IMR-90 (cell line): Measurements from ENCODE around the gene SLC4A9. TPM values are rescaled to one million over a fixed set of nuclear protein-coding genes. Genes with fewer than 3 reads are reported as not detected.

Experiments used
- ATAC-seq: fragments of 200-7000 bp; cut with Tn5 transposase; 2 replicates; pipeline ENCODE4 v1.9.1; 2020; ENCODE audit warnings: low read depth, mild to moderate bottlenecking, moderate library complexity
- BruUV-seq: library from RNA; stranded (reverse); fragments of 400-500 nt; replicated peaks from 2 replicates; lab custom pipeline; 2021; lab: Mats Ljungman, UMichigan
- CTCF ChIA-PET: fragments of 300-600 bp; formaldehyde crosslinking; extraction: SDS; loops from one replicate; lab custom pipeline; 2021; ENCODE audit warnings: antibody characterized with exemption; lab: Yijun Ruan, JAX
- POLR2A ChIA-PET: fragments of 300-600 bp; sonication (Branson Sonifier 250); formaldehyde crosslinking; loops from one replicate; lab custom pipeline; 2022; ENCODE audit warnings: antibody characterized with exemption; ENCODE audit not compliant: unreplicated experiment; lab: Charles Lee
- DNase-seq: peaks from one replicate; pipeline ENCODE4 v3.0.0; 2013
- H2AFZ ChIP-seq: replicated peaks from 2 replicates; pipeline ENCODE3; 2013; ENCODE audit warnings: low read length, mild to moderate bottlenecking; ENCODE audit not compliant: poor library complexity
- H2AK5ac ChIP-seq: 2 replicates; pipeline ENCODE4 v1.6.1; 2013; ENCODE audit warnings: low read depth, low read length, inconsistent platforms
- H2AK9ac ChIP-seq: replicated peaks from 2 replicates; pipeline ENCODE3; 2013; ENCODE audit warnings: mild to moderate bottlenecking, low read depth, low read length, moderate library complexity; ENCODE audit not compliant: poor library complexity
- H2BK120ac ChIP-seq: 2 replicates; pipeline ENCODE4 v1.6.1; 2013; ENCODE audit warnings: low read depth, low read length, inconsistent platforms
- H2BK15ac ChIP-seq: 3 replicates; pipeline ENCODE4 v1.6.1; 2013; ENCODE audit warnings: low read depth, low read length, inconsistent platforms
- H2BK20ac ChIP-seq: 2 replicates; pipeline ENCODE4 v1.6.1; 2013; ENCODE audit warnings: low read depth, mild to moderate bottlenecking, inconsistent platforms, low read length, moderate library complexity
- H2BK5ac ChIP-seq: 2 replicates; pipeline ENCODE4 v1.6.1; 2013; ENCODE audit warnings: mild to moderate bottlenecking, low read depth, low read length, inconsistent platforms; ENCODE audit not compliant: poor library complexity, severe bottlenecking
- H3K14ac ChIP-seq: replicated peaks from 2 replicates; pipeline ENCODE4 v1.6.1; 2013; ENCODE audit warnings: low read depth, low read length, inconsistent platforms
- H3K18ac ChIP-seq: 2 replicates; pipeline ENCODE4 v1.6.1; 2013; ENCODE audit warnings: low read depth, low read length, control low read depth
- H3K23ac ChIP-seq: 2 replicates; pipeline ENCODE4 v1.6.1; 2013; ENCODE audit warnings: low read depth, low read length, inconsistent platforms
- H3K27ac ChIP-seq: 2 replicates; pipeline ENCODE4 v1.5.1; 2013; ENCODE audit warnings: mild to moderate bottlenecking, control low read depth, low read length; ENCODE audit not compliant: insufficient read depth
- H3K27me3 ChIP-seq: 2 replicates; pipeline ENCODE4 v1.6.1; 2013; ENCODE audit warnings: low read length; ENCODE audit not compliant: control insufficient read depth, insufficient read depth
- H3K36me3 ChIP-seq: 2 replicates; pipeline ENCODE4 v1.6.1; 2013; ENCODE audit warnings: low read length, mixed read lengths; ENCODE audit not compliant: control insufficient read depth, insufficient read depth
- H3K4ac ChIP-seq: 2 replicates; pipeline ENCODE4 v1.6.1; 2013; ENCODE audit warnings: low read depth, low read length, inconsistent platforms
- H3K4me1 ChIP-seq: 2 replicates; pipeline ENCODE4 v1.6.1; 2013; ENCODE audit warnings: low read length, mixed read lengths; ENCODE audit not compliant: control insufficient read depth, insufficient read depth
- H3K4me2 ChIP-seq: 2 replicates; pipeline ENCODE4 v1.6.1; 2013; ENCODE audit warnings: low read depth, mild to moderate bottlenecking, control low read depth, low read length, moderate library complexity
- H3K4me3 ChIP-seq: 2 replicates; pipeline ENCODE4 v1.5.1; 2013; ENCODE audit warnings: low read depth, mild to moderate bottlenecking, control low read depth, low read length, moderate library complexity; ENCODE audit not compliant: insufficient read depth
- H3K56ac ChIP-seq: 2 replicates; pipeline ENCODE4 v1.6.1; 2013; ENCODE audit warnings: low read length, inconsistent platforms; ENCODE audit not compliant: insufficient read depth; ENCODE audit errors: extremely low read depth
- H3K79me1 ChIP-seq, 2 experiments: 2 replicates each; pipeline ENCODE4 v1.6.1; 2013; ENCODE audit warnings: low read length in 2 of 2, inconsistent platforms in 1 of 2, low read depth in 1 of 2
- H3K9ac ChIP-seq: 2 replicates; pipeline ENCODE4 v1.6.1; 2013; ENCODE audit warnings: low read depth, low read length, control low read depth
- H3K9me1 ChIP-seq: 2 replicates; pipeline ENCODE4 v1.6.1; 2013; ENCODE audit warnings: low read length, inconsistent platforms; ENCODE audit not compliant: insufficient read depth
- H3K9me3 ChIP-seq: 2 replicates; pipeline ENCODE4 v1.6.1; 2013; ENCODE audit warnings: low read length; ENCODE audit not compliant: control insufficient read depth, insufficient read depth
- H4K20me1 ChIP-seq: 2 replicates; pipeline ENCODE4 v1.6.1; 2013; ENCODE audit warnings: low read length, inconsistent platforms; ENCODE audit not compliant: insufficient read depth
- H4K5ac ChIP-seq: 2 replicates; pipeline ENCODE4 v1.6.1; 2013; ENCODE audit warnings: mild to moderate bottlenecking, low read depth, low read length, control low read depth
- H4K8ac ChIP-seq, 2 experiments: 2 replicates each; pipeline ENCODE4 v1.6.1; 2013; ENCODE audit warnings: low read depth in 2 of 2, low read length in 2 of 2, control low read depth in 1 of 2, inconsistent platforms in 1 of 2
- H4K91ac ChIP-seq: 2 replicates; pipeline ENCODE4 v1.6.1; 2013; ENCODE audit warnings: low read depth, low read length, inconsistent platforms; ENCODE audit not compliant: insufficient read depth
- CHD1 ChIP-seq: IDR thresholded peaks from 2 replicates; pipeline ENCODE4 v1.6.1; 2012; ENCODE audit warnings: low read depth, low read length, improper control_type of control experiment
- CTCF ChIP-seq: conservative IDR thresholded peaks from 2 replicates; pipeline ENCODE4 v1.5.1; 2012; ENCODE audit warnings: mild to moderate bottlenecking, low read depth, low read length, improper control_type of control experiment
- FOS ChIP-seq: fragments of 150-350 bp; IDR thresholded peaks from 2 replicates; pipeline ENCODE4 v1.6.1; 2016; ENCODE audit warnings: low read depth, low read length
- MXI1 ChIP-seq: IDR thresholded peaks from 2 replicates; pipeline ENCODE4 v1.6.1; 2012; ENCODE audit warnings: low read depth, mild to moderate bottlenecking, low read length, moderate library complexity, borderline replicate concordance
- RAD21 ChIP-seq: IDR thresholded peaks from 2 replicates; pipeline ENCODE4 v1.6.1; 2012; ENCODE audit warnings: low read length, improper control_type of control experiment
- SMC3 ChIP-seq: fragments of 150-350 bp; IDR thresholded peaks from 2 replicates; pipeline ENCODE4 v1.6.1; 2016; ENCODE audit warnings: low read depth, mild to moderate bottlenecking, antibody characterized with exemption, low read length, moderate library complexity
- USF2 ChIP-seq: fragments of 150-350 bp; IDR thresholded peaks from 2 replicates; pipeline ENCODE4 v1.6.1; 2017; ENCODE audit warnings: mild to moderate bottlenecking, antibody characterized with exemption, low read length, low read depth
- WGBS, 2 experiments: methylation state at CpG; one replicate each; pipeline versions ENCODE4 v1.1.5 to v1.1.7; 2013; ENCODE audit warnings: missing lambda C conversion rate in 2 of 2; ENCODE audit not compliant: insufficient read length in 1 of 2; ENCODE audit errors: extremely low coverage in 2 of 2; 5-methylcytosine and 5-hydroxymethylcytosine counted together
- dilution Hi-C: fragments of 300-500 bp; cut with HindIII; formaldehyde crosslinking; loops from one replicate; pipeline ENCODE4 v1.14.3; 2018; ENCODE audit warnings: low sequenced_read_pairs; ENCODE audit not compliant: unreplicated experiment
- in situ Hi-C: fragments of 300-500 bp; cut with MboI; formaldehyde crosslinking; loops from 3 replicates; pipeline ENCODE4 v1.14.3; 2019; ENCODE audit warnings: low sequenced_read_pairs, inconsistent platforms, mixed read lengths
- intact Hi-C: fragments of 100-400 bp; cut with micrococcal nuclease; formaldehyde crosslinking; loops from 2 replicates; pipeline ENCODE4 v1.10.0; 2022
- polyA plus RNA-seq, 3 experiments: library from polyadenylated mRNA; depleted of rRNA; stranded (reverse); fragments of >200 nt; gene quantifications; 2 replicates each; pipeline ENCODE4 v1.2.3, GENCODE V29; 2012; ENCODE audit warnings: low replicate concordance in 1 of 3
- total RNA-seq: library from RNA; depleted of rRNA; stranded (reverse); fragments of >200 nt; gene quantifications from 2 replicates; pipeline ENCODE4 v1.2.3, GENCODE V29; 2012
- TF ChIP-seq, protein P1 (sequence below): fragments of 150-350 bp; IDR thresholded peaks from 2 replicates; pipeline ENCODE4 v1.6.1; 2016; ENCODE audit warnings: low read depth, mild to moderate bottlenecking, low read length, moderate library complexity, borderline replicate concordance

The SLC4A9 gene
- total and polyA plus RNA-seq, 2 of the 4 experiments (the other 2 are of a cell fraction): not detected

DNA sequence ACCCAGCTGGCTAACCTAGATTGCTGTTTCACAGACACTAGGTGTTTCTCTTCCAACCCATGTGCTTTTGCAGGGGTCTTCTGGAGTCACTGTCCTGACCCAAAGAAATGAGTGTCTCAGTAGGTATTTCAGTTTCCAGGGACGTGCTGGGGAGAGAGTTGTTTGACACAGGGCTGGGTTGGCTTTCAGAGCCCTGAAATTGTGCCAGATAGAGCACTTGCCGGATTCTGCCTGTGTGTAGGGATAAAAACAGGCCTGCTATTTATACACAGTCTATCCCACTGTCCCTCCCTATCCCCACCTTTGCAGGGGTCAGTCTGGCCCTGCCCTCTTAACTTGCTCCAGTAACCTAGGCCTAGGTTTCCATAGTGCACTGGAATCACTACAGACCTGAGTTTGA, 12.6 kb upstream of the SLC4A9 start:
- H2BK15ac ChIP-seq: no peak overlapping the region
- intact Hi-C loops (loop anchor here (5.0 kb wide), 1 partner anchor 50 kb away; no protein-coding TSS in a partner anchor), dilution Hi-C loops (no loop called here), in situ Hi-C loops (no loop called here)
- no peak overlapping the region for H2BK120ac ChIP-seq
- H3K23ac ChIP-seq: no peak overlapping the region; the same call in 1 of the 2 replicates
- no peaks in the 10 kb centered on the region for H3K27me3 ChIP-seq
- no TSS peak for BruUV-seq
- H3K4ac ChIP-seq: no peak overlapping the region
- H4K8ac ChIP-seq: no peak overlapping the region
- no peak overlapping the region for H3K27ac ChIP-seq
- H3K14ac ChIP-seq: no peak overlapping the region
- H2AK9ac ChIP-seq: peak overlapping the region; percentile 62
- no peak overlapping the region for H3K4me2 ChIP-seq
- no peak overlapping the region for H3K18ac ChIP-seq
- no peak overlapping the region for H3K56ac ChIP-seq
- ATAC-seq (no peak), DNase-seq (no peak)
- TF ChIP-seq MXI1: no peak
- no peak for TF ChIP-seq CHD1
- TF ChIP-seq USF2: no peak
- no peak for TF ChIP-seq RAD21
- TF ChIP-seq, protein P1, sequence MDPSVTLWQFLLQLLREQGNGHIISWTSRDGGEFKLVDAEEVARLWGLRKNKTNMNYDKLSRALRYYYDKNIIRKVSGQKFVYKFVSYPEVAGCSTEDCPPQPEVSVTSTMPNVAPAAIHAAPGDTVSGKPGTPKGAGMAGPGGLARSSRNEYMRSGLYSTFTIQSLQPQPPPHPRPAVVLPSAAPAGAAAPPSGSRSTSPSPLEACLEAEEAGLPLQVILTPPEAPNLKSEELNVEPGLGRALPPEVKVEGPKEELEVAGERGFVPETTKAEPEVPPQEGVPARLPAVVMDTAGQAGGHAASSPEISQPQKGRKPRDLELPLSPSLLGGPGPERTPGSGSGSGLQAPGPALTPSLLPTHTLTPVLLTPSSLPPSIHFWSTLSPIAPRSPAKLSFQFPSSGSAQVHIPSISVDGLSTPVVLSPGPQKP: no peak
- TF ChIP-seq CTCF: no peak
- no peak for TF ChIP-seq SMC3
- TF ChIP-seq FOS: no peak
- H4K5ac ChIP-seq: no peak overlapping the region
- POLR2A ChIA-PET: interaction anchor here (0.9 kb wide), 1 partner anchor 20 kb away, joined by 3 read pairs; no protein-coding TSS in a partner anchor
- H3K9me3 ChIP-seq: no peaks in the 10 kb centered on the region
- peaks cover 11% of the 10 kb centered on the region for H3K4me1 ChIP-seq
- peaks cover 4% of the 10 kb centered on the region; the same call in 1 of the 2 replicates for H3K9me1 ChIP-seq
- no peak overlapping the region for H2BK20ac ChIP-seq
- no CpG with 5 or more reads among the region's 2 CpGs for WGBS, 2 experiments
- H2AFZ ChIP-seq: peak overlapping the region; percentile 18
- H3K79me1 ChIP-seq: peaks cover 20 to 36% of the 10 kb centered on the region in 2 experiments
- H3K4me3 ChIP-seq: no peak overlapping the region
- no peaks in the 10 kb centered on the region; the same call in 1 of the 2 replicates for H3K36me3 ChIP-seq
- no peak overlapping the region for H2BK5ac ChIP-seq
- no peak overlapping the region for H4K91ac ChIP-seq
- 0 out of 2 replicates have a peak, but pooled peaks cover 9% of the 10 kb centered on the region for H4K20me1 ChIP-seq
- peak overlapping the region; percentile 31 for H2AK5ac ChIP-seq
- CTCF ChIA-PET: interaction anchor here (0.5 to 11.0 kb wide), 6 partner anchors 19 to 111 kb away, joined by 3 to 233 read pairs (median 5); no protein-coding TSS in a partner anchor
- no peak overlapping the region for H3K9ac ChIP-seq
